ENCODE data around the gene ANKRD10. TPM values are rescaled to one million over a fixed set of nuclear protein-coding genes. Genes with fewer than 3 reads are reported as not detected.
"Not testable (repeated sequence)": the region's sequence is repeated elsewhere in the genome, so short reads cannot be mapped to it uniquely, and the experiment has no call there.

The ANKRD10 gene
- total RNA-seq, 1 experiment from 2014 or later: 159 TPM

- H3K4me2 ChIP-seq (ENCODE audit: insufficient read depth, insufficient read length, low read length): no peak overlapping the region
- H2BK5ac ChIP-seq (ENCODE audit: insufficient read length, low read length): no peak overlapping the region
- no peaks in the 10 kb centered on the region for H3K4me1 ChIP-seq (ENCODE audit: insufficient read depth, low read length)
- no peak overlapping the region for H2BK15ac ChIP-seq (ENCODE audit: low read depth, low read length)
- H3K27ac Mint-ChIP-seq: no peak overlapping the region
- no peaks in the 10 kb centered on the region for H3K23me2 ChIP-seq (ENCODE audit: insufficient read length, low read depth, low read length, poor library complexity, severe bottlenecking)
- no peak overlapping the region for H3K4me3 Mint-ChIP-seq
- H3K36me3 Mint-ChIP-seq (ENCODE audit: insufficient read depth in 1 of 3, low read depth in 3 of 3): peaks cover 3 to 5% (median 3%) of the 10 kb centered on the region in 3 experiments; a peak in 5 of 7 replicates
- H3K79me1 ChIP-seq (ENCODE audit: insufficient read depth, low read depth, low read length, poor library complexity, severe bottlenecking): no peaks in the 10 kb centered on the region
- H3K18ac ChIP-seq (ENCODE audit: insufficient read length, low read depth, low read length): no peak overlapping the region
- no peak overlapping the region for H4K8ac ChIP-seq (replicated peaks; ENCODE audit: insufficient read length, low read depth, low read length)
- H2AK5ac ChIP-seq (ENCODE audit: insufficient read length, low read length): no peak overlapping the region
- no peak overlapping the region for H3K4ac ChIP-seq (ENCODE audit: low read depth, low read length)
- H3K14ac ChIP-seq (ENCODE audit: insufficient read depth, low read length): no peak overlapping the region
- H3K79me2 ChIP-seq (ENCODE audit: insufficient read depth, low read length): no peaks in the 10 kb centered on the region
- no peaks in the 10 kb centered on the region for H3K27me3 ChIP-seq (ENCODE audit: insufficient read depth, low read length)
- H3K9me3 ChIP-seq (ENCODE audit: control insufficient read depth, low read depth, low read length): no peaks in the 10 kb centered on the region
- no peak overlapping the region for H3T11ph ChIP-seq (ENCODE audit: low read length)
- H3K56ac ChIP-seq (ENCODE audit: insufficient read length, low read depth, low read length): no peak overlapping the region
- no peaks in the 10 kb centered on the region for H4K20me1 ChIP-seq (ENCODE audit: control insufficient read depth, insufficient read depth, insufficient read length)
- H4K5ac ChIP-seq (ENCODE audit: insufficient read length, low read depth, low read length): no peak overlapping the region
- no peak overlapping the region for H2BK20ac ChIP-seq (ENCODE audit: low read depth, low read length, poor library complexity, severe bottlenecking)
- H3K27ac ChIP-seq (ENCODE audit: insufficient read length, low read depth, low read length): no peak overlapping the region
- H4K91ac ChIP-seq (ENCODE audit: insufficient read length, low read depth, low read length): no peak overlapping the region
- H3K9me3 Mint-ChIP-seq: peaks cover 5 to 7% of the 10 kb centered on the region in 2 experiments
- no peak overlapping the region for H2BK120ac ChIP-seq (ENCODE audit: low read depth, low read length, poor library complexity, severe bottlenecking)
- H2BK12ac ChIP-seq (ENCODE audit: insufficient read length, low read depth, low read length): no peak overlapping the region
- H3K23ac ChIP-seq (ENCODE audit: insufficient read length, low read depth, low read length): no peak overlapping the region
- no peak for DNase-seq
- no peaks in the 10 kb centered on the region for H3K4me1 Mint-ChIP-seq
- no peak overlapping the region for H3K9ac ChIP-seq (ENCODE audit: extremely low read depth, insufficient read length, low read length)
- no peak for TF ChIP-seq CTCF (conservative IDR thresholded peaks at IDR 0.05)
- WGBS (ENCODE audit: extremely low coverage, insufficient read length, low lambda C conversion rate): no CpG with 5 or more reads among the region's 12 CpGs
- no peak overlapping the region for H2AFZ ChIP-seq (ENCODE audit: low read length)
- H3K27me3 Mint-ChIP-seq (ENCODE audit: low read depth): peaks cover under 1% of the 10 kb centered on the region
Measured at GRCh38 chr13:110953416-110953815, 38.5 kb upstream of the ANKRD10 start.

- not testable (repeated sequence) for H4K91ac ChIP-seq (ENCODE audit: insufficient read length, low read depth, low read length); H3K79me1 ChIP-seq (ENCODE audit: insufficient read depth, low read depth, low read length, poor library complexity, severe bottlenecking); H2AFZ ChIP-seq (ENCODE audit: low read length); H3K27ac Mint-ChIP-seq; H3K27ac ChIP-seq (ENCODE audit: insufficient read length, low read depth, low read length); H3K18ac ChIP-seq (ENCODE audit: insufficient read length, low read depth, low read length); H3K4ac ChIP-seq (ENCODE audit: low read depth, low read length); H3T11ph ChIP-seq (ENCODE audit: low read length); H3K27me3 ChIP-seq (ENCODE audit: insufficient read depth, low read length); H3K9me3 Mint-ChIP-seq; H2BK120ac ChIP-seq (ENCODE audit: low read depth, low read length, poor library complexity, severe bottlenecking); H3K4me1 Mint-ChIP-seq; H3K36me3 Mint-ChIP-seq (ENCODE audit: insufficient read depth in 1 of 3, low read depth in 3 of 3); H4K5ac ChIP-seq (ENCODE audit: insufficient read length, low read depth, low read length); H2BK5ac ChIP-seq (ENCODE audit: insufficient read length, low read length); H3K79me2 ChIP-seq (ENCODE audit: insufficient read depth, low read length); H3K14ac ChIP-seq (ENCODE audit: insufficient read depth, low read length); H3K4me1 ChIP-seq (ENCODE audit: insufficient read depth, low read length); H3K9ac ChIP-seq (ENCODE audit: extremely low read depth, insufficient read length, low read length); H4K8ac ChIP-seq (replicated peaks; ENCODE audit: insufficient read length, low read depth, low read length); H3K27me3 Mint-ChIP-seq (ENCODE audit: low read depth); H2BK20ac ChIP-seq (ENCODE audit: low read depth, low read length, poor library complexity, severe bottlenecking); H3K4me2 ChIP-seq (ENCODE audit: insufficient read depth, insufficient read length, low read length); H2BK12ac ChIP-seq (ENCODE audit: insufficient read length, low read depth, low read length); H3K9me3 ChIP-seq (ENCODE audit: control insufficient read depth, low read depth, low read length); H3K56ac ChIP-seq (ENCODE audit: insufficient read length, low read depth, low read length); H2AK5ac ChIP-seq (ENCODE audit: insufficient read length, low read length); H3K23ac ChIP-seq (ENCODE audit: insufficient read length, low read depth, low read length); H3K23me2 ChIP-seq (ENCODE audit: insufficient read length, low read depth, low read length, poor library complexity, severe bottlenecking); H2BK15ac ChIP-seq (ENCODE audit: low read depth, low read length); H3K4me3 Mint-ChIP-seq; DNase-seq; H4K20me1 ChIP-seq (ENCODE audit: control insufficient read depth, insufficient read depth, insufficient read length)
- WGBS (ENCODE audit: extremely low coverage, insufficient read length, low lambda C conversion rate): no CpG with 5 or more reads among the region's 6 CpGs
Measured at GRCh38 chr13:110952135-110952534, 37.3 kb upstream of the ANKRD10 start.
